Measurements from ENCODE around the gene PLCXD1.
"Not testable (repeated sequence)": the region's sequence is repeated elsewhere in the genome, so short reads cannot be mapped to it uniquely, and the experiment has no call there.

Gene PLCXD1

GRCh38 chrX:351324-351641 is 70.1 kb downstream of the PLCXD1 start:
- not testable (repeated sequence) for DNase-seq (ENCODE audit: low spot score)

GRCh38 chrX:351736-352135 is 70.6 kb downstream of the PLCXD1 start:
- no peak for DNase-seq (ENCODE audit: low spot score)

- no peak for DNase-seq (ENCODE audit: low spot score)
Measured at GRCh38 chrX:352181-352580, 71.0 kb downstream of the PLCXD1 start.

- DNase-seq (ENCODE audit: low spot score) = no peak
Measured at GRCh38 chrX:352582-353314, 71.6 kb downstream of the PLCXD1 start.

All from iPS-NIHi11 (cell line).